ENCODE measurements around the gene TMEM229B.

The TMEM229B gene

GRCh38 chr14:67477926-67478799, 10.4 kb downstream of the TMEM229B start:
- Histone ChIP-seq H3K36me3 (replicated peaks) (no peaks in the 10 kb centered on the region), H3K27me3 (replicated peaks) (no peaks in the 10 kb centered on the region), H3K4me3 (ENCODE audit: low read depth, low read length) (no peak overlapping the region), H3K27ac (no peak overlapping the region)
- no peak for TF ChIP-seq CTCF (IDR thresholded peaks at IDR 0.05; ENCODE audit: low read depth, low read length, missing control alignments)
- DNase-seq: no peak
- in situ Hi-C loops (cut with HindIII; ENCODE audit: low pct_ligation_motif_present, low sequenced_read_pairs): no loop called here

DNA sequence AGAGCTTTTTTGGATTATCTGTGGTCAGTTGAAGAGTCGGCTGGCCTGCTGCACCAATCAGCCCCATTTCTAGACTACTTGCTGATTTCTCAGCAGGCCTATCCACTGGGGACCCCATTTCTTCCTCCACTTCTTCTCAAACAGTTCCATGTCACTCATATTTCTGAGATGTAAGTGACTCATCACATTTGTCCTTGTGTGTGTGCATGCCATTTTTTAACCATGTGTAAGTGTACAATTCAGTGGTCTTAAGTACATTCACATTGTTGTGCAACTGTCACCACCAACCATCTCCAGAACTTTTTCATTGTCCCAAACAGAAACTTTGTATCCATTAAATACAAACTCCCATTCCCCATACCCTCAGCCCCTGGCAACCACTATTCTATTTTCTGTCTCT, 14.2 kb downstream of the TMEM229B start:
- H3K4me3 ChIP-seq (ENCODE audit: low read depth, low read length): no peak overlapping the region
- H3K27ac ChIP-seq: no peak overlapping the region
- in situ Hi-C loops (cut with HindIII; ENCODE audit: low pct_ligation_motif_present, low sequenced_read_pairs): no loop called here

DNA sequence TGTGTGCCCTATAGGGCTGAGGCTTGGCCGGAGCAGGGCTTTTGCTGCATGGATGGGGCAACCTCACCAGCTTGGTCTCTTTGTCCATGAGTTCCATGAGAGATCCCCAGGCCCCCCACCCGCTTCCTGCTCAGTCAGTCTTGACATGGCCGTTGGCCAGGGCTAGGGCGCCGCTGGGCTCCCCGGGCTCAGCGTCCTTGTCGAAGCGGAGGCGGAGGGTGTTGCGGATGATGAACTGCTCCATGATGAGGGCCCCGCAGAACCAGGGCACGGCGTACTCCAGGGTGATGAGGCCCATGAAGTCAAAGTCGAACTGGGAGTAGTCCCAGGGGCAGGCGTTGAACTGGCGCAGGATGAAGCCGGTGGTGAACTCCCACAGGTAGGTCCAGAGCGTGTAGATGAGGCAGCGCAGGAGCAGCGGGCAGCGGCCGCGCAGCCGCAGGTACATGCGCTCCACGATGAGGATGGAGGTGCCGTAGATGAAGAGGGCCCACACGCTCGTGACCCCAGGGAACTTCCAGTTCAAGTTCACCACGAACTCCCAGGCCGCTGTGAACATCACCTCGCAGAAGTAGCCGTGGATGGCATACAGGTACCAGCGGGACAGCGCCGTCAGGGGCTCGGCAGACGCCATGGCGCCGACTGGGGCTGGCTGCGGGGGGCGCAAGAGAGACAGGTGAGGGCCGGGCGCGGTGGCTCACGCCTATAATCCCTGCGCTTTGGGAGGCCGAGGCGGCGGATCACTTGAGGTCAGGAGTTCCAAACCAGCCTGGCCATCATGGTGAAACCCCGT, 15.0 kb downstream of the TMEM229B start:
- H3K4me3 ChIP-seq (ENCODE audit: low read depth, low read length): no peak overlapping the region
- TF ChIP-seq CTCF (IDR thresholded peaks at IDR 0.05; ENCODE audit: low read depth, low read length, missing control alignments): no peak
- in situ Hi-C loops (cut with HindIII; ENCODE audit: low pct_ligation_motif_present, low sequenced_read_pairs): no loop called here
- no peak for DNase-seq
- H3K27ac ChIP-seq: no peak overlapping the region
- no peaks in the 10 kb centered on the region for H3K27me3 ChIP-seq (replicated peaks)
- no peaks in the 10 kb centered on the region for H3K36me3 ChIP-seq (replicated peaks)

More for the DNA sequence above, 14.2 kb downstream of the TMEM229B start:
- no peaks in the 10 kb centered on the region for H3K36me3 ChIP-seq (replicated peaks)
- H3K27me3 ChIP-seq (replicated peaks): no peaks in the 10 kb centered on the region
- no peak for TF ChIP-seq CTCF (IDR thresholded peaks at IDR 0.05; ENCODE audit: low read depth, low read length, missing control alignments)
- DNase-seq: no peak

- TF ChIP-seq CTCF (IDR thresholded peaks at IDR 0.05; ENCODE audit: low read depth, low read length, missing control alignments): no peak
- no peaks in the 10 kb centered on the region for H3K27me3 ChIP-seq (replicated peaks)
- H3K36me3 ChIP-seq (replicated peaks): no peaks in the 10 kb centered on the region
- no peak overlapping the region for H3K4me3 ChIP-seq (ENCODE audit: low read depth, low read length)
- in situ Hi-C loops (cut with HindIII; ENCODE audit: low pct_ligation_motif_present, low sequenced_read_pairs): no loop called here
- no peak overlapping the region for H3K27ac ChIP-seq
- DNase-seq: no peak
Observed at GRCh38 chr14:67472726-67473125, 15.8 kb downstream of the TMEM229B start.

DNA sequence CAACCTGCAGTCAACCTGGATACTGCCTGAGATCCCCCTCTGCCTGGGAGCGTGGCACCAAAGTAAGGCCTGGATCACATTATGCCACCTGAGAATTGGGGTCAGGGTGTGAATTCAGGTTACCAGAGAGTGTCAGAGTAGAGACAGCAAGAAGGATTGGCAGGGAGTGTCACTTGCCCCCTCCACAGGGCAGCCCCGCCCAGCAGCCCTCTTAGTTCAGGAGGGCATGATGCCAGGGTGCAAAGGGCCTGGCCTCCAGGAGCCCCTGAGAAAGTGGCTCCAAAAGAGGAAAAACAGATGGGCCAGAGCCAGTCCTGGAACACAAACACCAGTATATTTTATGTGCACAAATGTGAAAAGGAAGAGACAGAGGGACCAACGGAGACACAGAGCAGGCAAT, 18.6 kb downstream of the TMEM229B start:
- no peak for DNase-seq
- Histone ChIP-seq H3K27ac (no peak overlapping the region), H3K4me3 (ENCODE audit: low read depth, low read length) (no peak overlapping the region), H3K27me3 (replicated peaks) (no peaks in the 10 kb centered on the region), H3K36me3 (replicated peaks) (no peaks in the 10 kb centered on the region)
- in situ Hi-C loops (cut with HindIII; ENCODE audit: low pct_ligation_motif_present, low sequenced_read_pairs): no loop called here
- TF ChIP-seq CTCF (IDR thresholded peaks at IDR 0.05; ENCODE audit: low read depth, low read length, missing control alignments): no peak
